GM12878 (cell line): ENCODE results near the gene ACOX1. TPM values are rescaled to one million over a fixed set of nuclear protein-coding genes. Genes with fewer than 3 reads are reported as not detected.

Experiments
- ATAC-seq: fragments of 200-7000 bp; cut with Tn5 transposase; 3 replicates; pipeline ENCODE4 v1.9.1; 2020; ENCODE audit warnings: mild to moderate bottlenecking, moderate library complexity
- BruUV-seq: library from RNA; stranded (reverse); fragments of 400-500 nt; replicated peaks from 2 replicates; lab custom pipeline; 2021; lab: Mats Ljungman, UMichigan
- CTCF ChIA-PET: fragments of 300-600 bp; sonication (Branson Sonifier 250); formaldehyde crosslinking; extraction: SDS; loops from one replicate; lab custom pipeline; 2021; ENCODE audit warnings: inconsistent platforms; lab: Yijun Ruan, JAX
- POLR2A ChIA-PET: fragments of 350-600 bp; formaldehyde crosslinking; extraction: SDS; loops from one replicate; lab custom pipeline; 2021; ENCODE audit warnings: inconsistent platforms; lab: Charles Lee
- RAD21 ChIA-PET: fragments of 300-600 bp; sonication (Branson Sonifier 250); formaldehyde crosslinking; loops from one replicate; lab custom pipeline; 2023; ENCODE audit warnings: antibody characterized with exemption; ENCODE audit not compliant: unreplicated experiment; lab: Charles Lee
- SMC1A ChIA-PET: fragments of 300-600 bp; sonication (Branson Sonifier 250); formaldehyde crosslinking; loops from one replicate; lab custom pipeline; 2023; ENCODE audit not compliant: unreplicated experiment, uncharacterized antibody; lab: Charles Lee
- DNase-seq: peaks from one replicate; pipeline ENCODE4 v3.0.0-alpha.2; 2011; ENCODE audit warnings: low read depth, low spot score
- FAIRE-seq: peaks from 3 replicates; lab custom pipeline; 2011; peaks lifted over from hg19 to GRCh38; lab: Jason Lieb, UNC
- H2AFZ ChIP-seq: 2 replicates; pipeline ENCODE4 v1.6.0; 2011; ENCODE audit warnings: low read depth, low read length, control low read depth; ENCODE audit not compliant: control insufficient read depth
- H3K27ac ChIP-seq: 2 replicates; pipeline ENCODE4 v1.5.1; 2011; ENCODE audit warnings: control low read depth; ENCODE audit not compliant: control insufficient read depth, insufficient read depth
- H3K27me3 ChIP-seq, 2 experiments: replicated peaks in 1 of 2; 2 replicates each; pipeline versions ENCODE4 v1.6.0 to v1.6.1; 2011; ENCODE audit warnings: low read length in 1 of 2; ENCODE audit not compliant: control insufficient read depth in 2 of 2, insufficient read depth in 2 of 2
- H3K36me3 ChIP-seq, 2 experiments: 2 replicates each; pipeline ENCODE4 v1.5.1; 2011; ENCODE audit warnings: low read length in 1 of 2; ENCODE audit not compliant: control insufficient read depth in 2 of 2, insufficient read depth in 2 of 2
- H3K4me1 ChIP-seq: 2 replicates; pipeline ENCODE4 v1.6.1; 2011; ENCODE audit warnings: mild to moderate bottlenecking, low read length, moderate library complexity, mixed read lengths; ENCODE audit not compliant: control insufficient read depth, insufficient read depth
- H3K4me2 ChIP-seq: 2 replicates; pipeline ENCODE4 v1.6.0; 2011; ENCODE audit warnings: control low read depth; ENCODE audit not compliant: control insufficient read depth, insufficient read depth
- H3K4me3 ChIP-seq: fragments of 200-600 bp; sonication (generic); 2 replicates; pipeline ENCODE4 v1.5.1; 2016
- H3K79me2 ChIP-seq: 2 replicates; pipeline ENCODE4 v1.6.0; 2011; ENCODE audit warnings: low read length; ENCODE audit not compliant: control insufficient read depth, insufficient read depth
- H3K9ac ChIP-seq: 2 replicates; pipeline ENCODE4 v1.8.0; 2011; ENCODE audit warnings: low read length, control low read depth, mixed read lengths; ENCODE audit not compliant: control insufficient read depth, insufficient read depth
- H3K9me3 ChIP-seq: replicated peaks from 3 replicates; pipeline ENCODE4 v1.5.1; 2011; ENCODE audit warnings: mild to moderate bottlenecking, low read length; ENCODE audit not compliant: control insufficient read depth, insufficient read depth
- H4K20me1 ChIP-seq: 2 replicates; pipeline ENCODE4 v1.6.0; 2011; ENCODE audit not compliant: control insufficient read depth, insufficient read depth
- BCL11A ChIP-seq: IDR thresholded peaks from 2 replicates; pipeline ENCODE4 v1.6.1; 2011; ENCODE audit warnings: low read depth, low read length
- CBFB ChIP-seq: IDR thresholded peaks from 2 replicates; pipeline ENCODE4 v1.6.1; 2016; ENCODE audit warnings: antibody characterized with exemption, low read depth
- CREM ChIP-seq: IDR thresholded peaks from 2 replicates; pipeline ENCODE4 v1.6.1; 2014; ENCODE audit warnings: antibody characterized with exemption, low read depth
- E2F8 ChIP-seq: fragments of 450-650 bp; IDR thresholded peaks from 2 replicates; pipeline ENCODE4 v1.6.1; 2018; ENCODE audit warnings: mild to moderate bottlenecking, low read depth, moderate library complexity; ENCODE audit not compliant: partially characterized antibody
- EZH2 ChIP-seq: IDR thresholded peaks from 2 replicates; pipeline ENCODE4 v1.6.1; 2012; ENCODE audit warnings: low read depth, mild to moderate bottlenecking, control low read depth, inconsistent platforms, low read length, borderline replicate concordance; ENCODE audit not compliant: control insufficient read depth
- MXI1 ChIP-seq: fragments of 150-350 bp; IDR thresholded peaks from 2 replicates; pipeline ENCODE4 v1.6.1; 2011; ENCODE audit warnings: low read depth, mild to moderate bottlenecking, inconsistent platforms, low read length, improper control_type of control experiment
- MYC ChIP-seq: IDR thresholded peaks from 2 replicates; pipeline ENCODE4 v1.6.1; 2011; ENCODE audit warnings: mild to moderate bottlenecking, low read length, moderate library complexity, inconsistent platforms; ENCODE audit not compliant: insufficient read depth, insufficient replicate concordance, insufficient read length, severe bottlenecking
- PML ChIP-seq: IDR thresholded peaks from 2 replicates; pipeline ENCODE4 v1.6.1; 2012; ENCODE audit warnings: low read length, inconsistent platforms
- RCOR1 ChIP-seq: conservative IDR thresholded peaks from 2 replicates; pipeline ENCODE4 v1.6.1; 2012; ENCODE audit warnings: low read depth, low read length, improper control_type of control experiment
- YY1 ChIP-seq: IDR thresholded peaks from 2 replicates; pipeline ENCODE4 v1.6.1; 2011; ENCODE audit warnings: low read depth, mild to moderate bottlenecking, low read length
- WGBS: methylation state at CpG from one replicate; pipeline ENCODE4 v1.1.6; 2016; ENCODE audit warnings: low lambda C conversion rate; ENCODE audit not compliant: insufficient replicate concordance, insufficient coverage; ENCODE audit errors: missing lambda C conversion rate; 5-methylcytosine and 5-hydroxymethylcytosine counted together
- in situ Hi-C: fragments of 300-500 bp; cut with MboI; formaldehyde crosslinking; loops from 9 replicates; pipeline ENCODE4 v1.14.3; 2018; ENCODE audit warnings: mixed read lengths
- intact Hi-C: fragments of 100-400 bp; cut with micrococcal nuclease; formaldehyde crosslinking; loops from one replicate; pipeline ENCODE4 v1.14.2; 2022; ENCODE audit not compliant: unreplicated experiment
- polyA plus RNA-seq, 11 experiments: library from polyadenylated mRNA; depleted of rRNA in 4 of 11; unstranded in 6 of 11; stranded (reverse) in 5 of 11; fragments of >200 nt; fragmentation: Nextera tagmentation in 4 of 11; fragmentation: Illumina TruSeq in 1 of 11; extraction: Ambion mirVana in 4 of 11; extraction: Trizol in 1 of 11; gene quantifications; 1 replicate in 1 of 11; 2 replicates in 10 of 11; pipeline versions ENCODE4 v1.2.1 to v1.2.3, GENCODE V29; 2011 to 2016; ENCODE audit warnings: inconsistent platforms in 2 of 11, missing spikeins in 2 of 11, low read depth in 1 of 11
- total RNA-seq, 4 experiments: library from RNA; depleted of rRNA in 3 of 4; stranded (reverse); fragments of >200 nt in 3 of 4; fragmentation: Illumina TruSeq in 1 of 4; extraction: Trizol in 1 of 4; gene quantifications; 2 replicates each; pipeline versions ENCODE4 v1.2.1 to v1.2.3, GENCODE V29; 2013 to 2021

Gene ACOX1
- total and polyA plus RNA-seq, 10 of the 15 experiments (the other 5 are each of a cell fraction or from before 2014, with no cell fraction given) = 6.5 to 26.2 (median 21.6) TPM

- TF ChIP-seq MYC = no peak
- TF ChIP-seq BCL11A = no peak
- TF ChIP-seq MXI1 = no peak
- TF ChIP-seq YY1 = no peak
- TF ChIP-seq CREM = no peak
These were observed 19.0 kb downstream of the ACOX1 start (continued) for GRCh38 chr17:75959839-75960511.

- Histone ChIP-seq H3K4me1 (no peaks in the 10 kb centered on the region), H3K9ac (no peak overlapping the region), H3K4me2 (no peak overlapping the region), H3K4me3 (no peak overlapping the region), H2AFZ (no peak overlapping the region), H3K79me2 (no peaks in the 10 kb centered on the region; the same call in 1 of the 2 replicates), H3K9me3 (no peaks in the 10 kb centered on the region), H4K20me1 (no peaks in the 10 kb centered on the region), H3K27me3 (no peaks in the 10 kb centered on the region), H3K36me3 (peaks cover 0 to 12% of the 10 kb centered on the region in 2 experiments; a peak in 3 of 4 replicates), H3K27ac (no peak overlapping the region)
- ATAC-seq (no peak), DNase-seq (no peak), FAIRE-seq (no peak)
- RAD21 ChIA-PET = no interaction called here
- no peak for TF ChIP-seq E2F8
- TF ChIP-seq RCOR1 = no peak
- TF ChIP-seq CBFB = no peak
- no peak for TF ChIP-seq PML
- no peak for TF ChIP-seq EZH2
- in situ Hi-C loops (no loop called here), intact Hi-C loops (no loop called here)
- POLR2A ChIA-PET = no interaction called here
- SMC1A ChIA-PET = no interaction called here
- CTCF ChIA-PET = interaction anchor here (0.7 to 1.0 kb wide), 2 partner anchors 12 to 193 kb away, joined by 3 to 4 read pairs; no protein-coding TSS in a partner anchor
- no TSS peak for BruUV-seq
- 88% methylated on average over 8 of the region's 8 CpGs for WGBS
These were observed 19.7 kb downstream of the ACOX1 start for GRCh38 chr17:75959051-75959838.
